Stimulated activated CD4-positive, alpha-beta T cell treated with anti-CD3 and anti-CD28 coated beads, Interleukin-1b, Interleukin-23, amount 100 ng/mL, for 24 hours (primary cell): ENCODE data around the gene WDFY3.
"Not testable (repeated sequence)": the region's sequence is repeated elsewhere in the genome, so short reads cannot be mapped to it uniquely, and the experiment has no call there.

Experiments used
- DNase-seq, 4 experiments: peaks; one replicate each; pipeline ENCODE4 v3.0.0-alpha.2; 2020; ENCODE audit warnings: low read depth in 4 of 4, low spot score in 1 of 4

WDFY3 gene

GRCh38 chr4:84866295-84866694 lies 100.2 kb downstream of the WDFY3 start:
- no peak for DNase-seq

GRCh38 chr4:84865600-84865999 lies 100.9 kb downstream of the WDFY3 start:
- no peak for DNase-seq

- no peak for DNase-seq
Measured at GRCh38 chr4:84862064-84862463, 104.4 kb downstream of the WDFY3 start.

GRCh38 chr4:84857296-84857695 lies 109.2 kb downstream of the WDFY3 start:
- no peak for DNase-seq

- DNase-seq = no peak
Measured at GRCh38 chr4:84856468-84857049, 109.9 kb downstream of the WDFY3 start.

- no peak for DNase-seq
Measured at GRCh38 chr4:84855774-84856173, 110.7 kb downstream of the WDFY3 start.

- DNase-seq = no peak
Measured at GRCh38 chr4:84852081-84852480, 114.4 kb downstream of the WDFY3 start.

- DNase-seq = no peak
Measured at GRCh38 chr4:84849051-84849640, 117.3 kb downstream of the WDFY3 start.

GRCh38 chr4:84848432-84848831 lies 118.1 kb downstream of the WDFY3 start:
- DNase-seq = no peak

- no peak for DNase-seq
Measured at GRCh38 chr4:84847978-84848377, 118.5 kb downstream of the WDFY3 start.

GRCh38 chr4:84846985-84847384 lies 119.5 kb downstream of the WDFY3 start:
- no peak for DNase-seq

- DNase-seq = no peak
Measured at GRCh38 chr4:84841435-84841834, 125.1 kb downstream of the WDFY3 start.

GRCh38 chr4:84837751-84838150 lies 128.7 kb downstream of the WDFY3 start:
- DNase-seq = no peak

- not testable (repeated sequence) for DNase-seq
Measured at GRCh38 chr4:84829633-84830032, 136.9 kb downstream of the WDFY3 start.

- DNase-seq = no peak
Measured at GRCh38 chr4:84826681-84827080, 139.8 kb downstream of the WDFY3 start.

- no peak for DNase-seq
Measured at GRCh38 chr4:84825701-84826341, 140.7 kb downstream of the WDFY3 start.

- DNase-seq = no peak
Measured at GRCh38 chr4:84821064-84821463, 145.4 kb downstream of the WDFY3 start.

- DNase-seq = no peak
Measured at GRCh38 chr4:84814094-84814750, 152.3 kb downstream of the WDFY3 start.

GRCh38 chr4:84809946-84810345 lies 156.5 kb downstream of the WDFY3 start:
- DNase-seq = no peak

GRCh38 chr4:84808332-84808731 lies 158.2 kb downstream of the WDFY3 start:
- no peak for DNase-seq

- DNase-seq = not testable (repeated sequence)
Measured at GRCh38 chr4:84806541-84806940, 159.9 kb downstream of the WDFY3 start.

GRCh38 chr4:84804136-84804535 lies 162.4 kb downstream of the WDFY3 start:
- DNase-seq = no peak
